NCI-H526 treated with DMSO at 0.1 percent for 48 hours (cell line): Measurements from ENCODE around the gene LCN1.
"Not testable (repeated sequence)": the region's sequence is repeated elsewhere in the genome, so short reads cannot be mapped to it uniquely, and the experiment has no call there.

Experiments
- DNase-seq: peaks from one replicate; lab custom pipeline; 2025; lab: John Stamatoyannopoulos, UW

LCN1 gene

GRCh38 chr9:135547756-135548736 lies 26.8 kb downstream of the LCN1 start:
- no peak for DNase-seq

DNA sequence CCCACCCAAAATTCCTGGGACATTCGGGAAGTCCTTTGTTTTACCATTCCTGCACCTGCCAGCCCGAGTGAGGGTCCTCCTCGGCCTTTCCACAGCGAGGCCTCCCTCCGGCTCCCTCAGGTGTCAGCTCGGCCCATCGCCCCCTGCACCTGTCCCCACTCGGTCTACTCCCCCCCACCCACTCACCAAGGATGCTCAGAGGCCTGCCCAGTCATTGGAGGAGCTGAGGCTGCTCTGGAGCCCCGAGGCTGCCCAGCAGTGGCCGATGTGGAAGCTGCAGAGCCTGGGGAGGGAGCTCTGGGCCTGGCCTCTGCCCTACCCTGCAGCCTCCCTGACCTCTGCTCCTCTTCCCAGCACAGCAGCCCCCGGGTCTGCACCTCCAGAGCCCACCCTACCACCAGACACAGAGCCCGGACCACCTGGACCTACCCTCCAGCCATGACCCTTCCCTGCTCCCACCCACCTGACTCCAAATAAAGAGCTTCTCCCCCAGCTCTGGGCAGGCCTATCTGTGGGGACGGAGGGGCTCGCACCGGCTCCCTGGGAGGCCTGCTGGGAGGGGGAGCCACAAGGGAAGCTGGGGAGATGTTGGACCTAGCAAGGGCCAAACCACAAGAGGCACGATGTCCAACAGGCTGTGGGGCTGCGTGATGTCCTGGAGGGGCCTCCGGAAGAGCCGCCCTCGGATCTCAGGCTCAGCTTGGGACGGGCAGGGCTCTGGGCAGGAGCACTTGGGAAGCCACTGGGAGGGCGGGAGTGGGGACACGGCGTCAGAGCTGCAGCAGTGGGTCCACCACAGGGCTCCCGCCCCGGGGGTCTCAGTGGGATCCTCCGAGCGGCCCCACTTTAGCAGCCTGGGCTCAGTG lies 28.5 kb downstream of the LCN1 start:
- not testable (repeated sequence) for DNase-seq

- no peak for DNase-seq
These were observed 29.2 kb downstream of the LCN1 start for GRCh38 chr9:135550344-135550918.

DNA sequence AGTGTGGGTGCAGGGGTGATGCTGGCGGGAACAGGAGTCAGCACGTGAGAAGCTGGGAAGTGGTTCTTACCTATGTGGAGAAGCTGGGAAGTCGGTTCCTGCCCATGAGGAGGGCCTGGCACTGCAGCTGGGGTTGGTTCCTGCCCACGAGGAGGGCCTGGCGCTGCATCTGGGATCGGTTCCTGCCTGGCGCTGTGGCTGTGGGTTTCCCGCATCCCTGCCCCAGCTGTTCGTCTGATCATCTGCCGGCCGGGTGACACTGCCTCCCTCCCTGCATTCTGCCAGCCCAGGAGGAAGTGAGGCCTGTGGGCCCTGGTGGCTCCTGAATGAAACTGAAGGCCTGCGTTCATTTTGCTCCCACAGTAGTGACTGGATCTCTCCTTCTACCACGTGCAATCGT lies 29.8 kb downstream of the LCN1 start:
- DNase-seq, result no peak

- no peak for DNase-seq
These were observed 30.2 kb downstream of the LCN1 start for GRCh38 chr9:135551456-135551855.

DNA sequence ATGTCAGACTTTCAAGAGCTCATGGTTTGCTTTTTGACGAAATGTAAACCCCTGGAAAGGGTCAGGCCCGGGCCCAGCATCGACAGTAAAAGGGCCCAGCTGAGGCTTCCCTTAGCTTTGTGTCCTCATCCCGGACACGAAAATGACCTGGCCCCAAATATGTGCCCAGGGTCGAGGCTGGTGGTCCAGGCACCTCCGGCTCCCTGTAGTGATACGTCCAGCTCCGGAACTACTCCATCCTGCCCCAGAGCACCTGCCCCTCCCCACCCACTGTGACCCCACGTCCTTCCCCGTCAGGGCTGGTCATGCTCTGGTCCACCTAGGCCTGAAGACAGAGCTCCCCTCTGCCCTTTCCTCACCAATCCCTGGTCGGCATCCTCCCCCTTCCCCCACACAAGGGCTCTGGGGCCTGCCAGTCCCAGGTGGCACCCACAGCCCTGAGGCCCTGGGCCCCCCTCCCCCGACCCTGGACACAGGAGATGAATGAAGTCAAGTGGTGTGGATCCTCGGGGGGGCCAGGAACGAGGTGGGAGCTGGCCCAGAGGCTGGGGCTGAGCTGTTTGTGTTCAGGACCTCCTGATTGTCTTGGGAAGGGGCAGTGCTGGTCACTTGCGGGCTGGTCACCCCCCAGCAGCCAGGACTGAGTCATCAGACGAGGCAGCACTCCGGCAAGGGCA lies 30.9 kb downstream of the LCN1 start:
- no peak for DNase-seq

DNA sequence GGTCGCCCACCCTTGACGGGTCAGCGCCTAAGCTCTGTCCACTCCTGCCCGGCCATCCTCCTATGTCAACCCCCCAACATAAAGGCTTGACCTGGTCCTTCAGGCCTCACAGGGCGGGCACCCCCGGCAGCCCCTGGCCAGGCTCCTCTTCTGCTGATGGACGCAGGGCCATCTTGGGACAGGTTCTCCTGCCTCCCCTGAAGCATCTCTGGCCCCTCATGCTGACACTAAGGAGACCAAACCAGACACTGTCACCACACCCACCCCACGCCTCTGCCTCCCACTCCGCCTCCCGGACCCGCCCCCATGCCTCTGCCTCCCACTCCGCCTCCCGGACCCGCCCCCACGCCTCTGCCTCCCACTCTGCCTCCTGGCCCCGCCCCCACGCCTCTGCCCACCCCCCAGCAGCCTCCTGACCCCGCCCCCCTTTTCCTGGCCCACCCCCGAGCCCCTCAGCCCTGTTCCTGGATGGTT lies 31.5 kb downstream of the LCN1 start:
- DNase-seq, result no peak

DNA sequence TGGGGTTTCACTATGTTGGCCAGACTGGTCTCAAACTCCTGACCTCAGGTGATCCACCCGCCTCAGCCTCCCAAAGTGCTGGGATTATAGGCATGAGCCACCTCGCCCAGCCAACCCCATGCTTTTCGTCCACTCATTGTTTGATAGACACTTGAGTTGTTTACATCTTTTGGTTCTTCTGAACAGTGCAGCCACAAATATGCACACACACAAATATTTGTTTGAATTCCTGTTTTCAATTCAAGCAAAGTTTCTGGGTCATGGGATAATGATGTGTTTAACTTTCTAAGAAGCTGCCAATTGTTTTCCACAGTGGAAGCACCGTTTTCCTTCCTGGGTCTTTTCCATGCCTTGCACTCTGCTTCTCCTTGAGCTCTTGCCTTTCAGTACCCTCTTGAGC lies 33.5 kb downstream of the LCN1 start:
- DNase-seq, result no peak

DNA sequence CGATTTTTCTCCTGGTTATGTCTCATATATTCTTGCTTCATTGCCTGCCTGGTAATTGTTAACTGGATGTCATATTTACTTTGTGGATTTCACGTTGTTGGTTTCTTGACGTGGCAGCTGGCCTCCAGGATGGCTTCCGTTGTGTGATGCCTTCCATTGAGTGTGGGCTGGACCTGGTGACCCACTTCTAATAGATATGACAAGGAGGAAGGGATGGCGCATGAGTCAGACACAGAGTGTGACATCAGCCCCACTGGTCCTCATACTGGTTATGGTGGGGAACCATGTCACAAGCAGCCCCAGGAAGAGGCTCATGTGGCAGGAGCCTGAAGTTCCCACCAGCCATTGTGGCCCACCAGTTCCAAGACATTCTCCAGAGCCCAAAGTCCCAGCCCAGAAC lies 34.0 kb downstream of the LCN1 start:
- no peak for DNase-seq

GRCh38 chr9:135555910-135556309 lies 34.7 kb downstream of the LCN1 start:
- DNase-seq, result no peak

GRCh38 chr9:135559606-135560005 lies 38.4 kb downstream of the LCN1 start:
- no peak for DNase-seq

GRCh38 chr9:135561391-135562234 lies 40.4 kb downstream of the LCN1 start, which contains the start of gene PAEP:
PAEP (plus strand) TSS chr9:135561756.
- DNase-seq, result no peak

- DNase-seq, result no peak
These were observed 41.0 kb downstream of the LCN1 start for GRCh38 chr9:135562235-135562745.

DNA sequence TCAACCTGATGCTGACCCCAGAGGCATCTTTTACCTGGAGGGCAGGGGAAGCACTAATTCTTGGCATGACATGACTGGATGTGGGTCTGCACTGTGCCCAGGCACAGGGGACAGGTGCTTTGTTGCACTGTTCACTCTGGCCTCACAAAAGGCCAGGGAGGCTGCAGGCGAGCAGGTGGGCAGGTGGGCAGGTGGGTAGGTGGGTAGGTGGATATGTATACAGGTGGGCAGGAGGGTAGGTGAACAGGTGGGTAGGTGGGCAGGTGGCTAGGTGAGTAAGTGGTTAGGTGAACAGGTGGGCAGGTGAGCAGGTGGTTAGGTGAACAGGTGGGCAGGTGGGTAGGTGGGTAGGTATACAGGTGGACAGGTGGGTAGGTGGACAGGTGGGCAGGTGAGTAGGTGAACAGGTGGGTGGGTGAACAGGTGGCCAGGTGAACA lies 41.8 kb downstream of the LCN1 start:
- DNase-seq, result no peak

GRCh38 chr9:135563858-135564257 lies 42.6 kb downstream of the LCN1 start:
- DNase-seq, result no peak

GRCh38 chr9:135565141-135565628 lies 43.9 kb downstream of the LCN1 start:
- DNase-seq, result no peak

DNA sequence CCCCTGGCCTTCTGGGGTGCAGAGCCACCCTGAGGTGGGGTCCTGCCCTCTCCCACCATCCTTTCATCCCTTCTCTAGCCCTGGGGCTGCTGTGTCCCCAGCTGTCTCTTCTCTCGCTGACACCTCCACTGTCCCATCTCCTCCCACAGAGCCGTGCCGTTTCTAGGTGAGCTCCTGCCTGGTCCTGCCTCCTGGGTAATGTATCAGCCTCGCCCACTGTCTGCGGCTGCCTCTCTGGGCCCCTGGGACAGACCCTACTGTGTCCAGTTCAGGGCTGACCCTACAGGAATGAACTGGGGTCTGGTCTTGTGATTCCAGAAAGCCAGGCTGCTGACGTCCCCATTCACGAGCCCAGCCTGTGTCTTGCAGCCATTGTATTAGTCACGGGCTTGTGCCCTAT lies 44.4 kb downstream of the LCN1 start:
- no peak for DNase-seq

GRCh38 chr9:135566552-135566951 lies 45.3 kb downstream of the LCN1 start:
- DNase-seq, result no peak

GRCh38 chr9:135567311-135567710 lies 46.1 kb downstream of the LCN1 start:
- DNase-seq, result no peak

DNA sequence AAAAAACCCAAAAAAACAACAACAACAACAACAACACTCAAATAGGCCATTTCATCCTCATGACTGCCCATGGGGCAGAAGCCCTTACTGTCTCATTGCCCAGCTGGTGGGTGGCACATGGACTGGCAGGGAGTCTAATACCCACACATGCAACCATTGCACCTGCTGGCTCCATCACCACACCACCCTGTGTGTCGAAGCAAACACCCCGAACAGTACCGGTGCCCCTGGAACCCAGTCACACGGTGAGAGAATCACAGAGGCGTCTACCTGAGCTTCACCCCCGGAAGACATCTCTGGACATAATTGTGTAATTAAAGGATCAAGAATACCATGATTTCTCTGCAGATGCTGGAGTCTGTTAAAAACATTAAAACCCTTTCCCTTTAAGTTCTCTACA lies 46.8 kb downstream of the LCN1 start:
- DNase-seq, result no peak
